Measurements from ENCODE around the gene KCNK10.
"Not testable (repeated sequence)": the region's sequence is repeated elsewhere in the genome, so short reads cannot be mapped to it uniquely, and the experiment has no call there.

Gene KCNK10

DNA sequence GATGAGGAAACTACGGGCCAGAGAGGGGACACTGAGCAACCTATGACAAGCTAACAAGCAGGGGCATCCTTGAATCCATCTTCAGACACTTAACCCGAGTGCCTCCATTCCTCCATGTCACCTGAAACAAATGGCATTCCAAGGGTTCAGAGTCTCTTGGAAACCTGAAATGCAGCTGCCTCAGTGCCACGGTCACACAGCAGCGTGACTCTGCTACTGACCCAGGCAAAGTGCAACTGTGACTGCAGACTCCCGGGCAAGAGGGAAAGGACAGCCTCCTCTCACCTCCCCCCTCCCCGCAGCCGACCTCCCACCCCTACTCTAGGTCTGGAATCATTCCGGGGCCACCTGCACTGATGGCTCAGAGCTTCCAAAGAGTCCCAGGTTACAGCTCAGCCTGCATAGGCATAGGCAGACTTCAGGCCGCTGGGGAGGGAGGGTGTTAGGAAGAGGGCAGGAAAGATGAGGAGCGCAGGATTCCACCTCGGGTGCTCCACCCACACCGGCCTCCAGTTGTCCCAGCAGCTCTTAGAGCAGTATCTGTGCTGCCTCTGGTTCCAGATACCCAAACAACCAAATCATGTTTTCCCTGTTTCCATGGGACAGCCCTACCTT is 53.2 kb downstream of the KCNK10 start:
- no peak for FAIRE-seq

DNA sequence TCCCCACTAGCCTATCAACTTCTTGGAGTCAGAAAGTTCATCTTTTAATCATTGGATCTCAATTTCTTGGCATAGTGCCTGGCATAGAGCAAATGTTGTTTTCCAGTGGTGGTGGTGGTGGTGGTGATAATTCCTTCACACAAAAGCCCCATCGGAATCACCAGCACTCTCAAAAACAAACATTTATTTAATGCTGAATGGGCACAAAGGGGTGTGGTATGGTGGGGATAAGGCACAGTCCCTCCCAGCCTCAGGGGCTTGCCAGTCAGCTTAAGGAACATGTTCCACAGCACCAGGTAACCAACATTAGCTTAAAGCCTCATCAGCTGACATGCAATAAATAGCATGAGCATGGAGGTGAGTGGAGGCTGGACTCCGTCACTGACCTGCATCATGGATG is 56.6 kb downstream of the KCNK10 start:
- FAIRE-seq: no peak

DNA sequence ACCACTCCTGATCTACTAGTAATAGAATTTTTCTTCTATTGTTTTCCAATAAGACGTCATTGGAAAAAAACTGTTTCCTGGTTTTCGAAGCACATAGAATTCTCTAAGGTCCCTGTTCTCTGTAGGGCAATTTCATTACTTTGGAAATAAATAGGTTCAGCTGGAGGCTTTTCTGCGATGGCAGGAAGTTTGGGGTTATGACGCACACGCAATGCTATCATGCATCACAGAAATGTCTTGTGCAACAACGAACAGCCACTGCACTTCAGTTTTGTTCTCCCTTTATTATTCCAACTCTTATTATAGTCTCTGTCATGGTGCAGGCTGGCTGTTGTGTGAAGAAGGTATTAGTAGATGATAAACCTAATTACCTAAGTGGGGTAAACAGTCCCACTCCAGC is 59.0 kb downstream of the KCNK10 start:
- FAIRE-seq: no peak

- FAIRE-seq: not testable (repeated sequence)
These were observed 61.8 kb downstream of the KCNK10 start for GRCh38 chr14:88261302-88261701.

GRCh38 chr14:88258021-88258420 is 65.0 kb downstream of the KCNK10 start:
- FAIRE-seq: no peak

DNA sequence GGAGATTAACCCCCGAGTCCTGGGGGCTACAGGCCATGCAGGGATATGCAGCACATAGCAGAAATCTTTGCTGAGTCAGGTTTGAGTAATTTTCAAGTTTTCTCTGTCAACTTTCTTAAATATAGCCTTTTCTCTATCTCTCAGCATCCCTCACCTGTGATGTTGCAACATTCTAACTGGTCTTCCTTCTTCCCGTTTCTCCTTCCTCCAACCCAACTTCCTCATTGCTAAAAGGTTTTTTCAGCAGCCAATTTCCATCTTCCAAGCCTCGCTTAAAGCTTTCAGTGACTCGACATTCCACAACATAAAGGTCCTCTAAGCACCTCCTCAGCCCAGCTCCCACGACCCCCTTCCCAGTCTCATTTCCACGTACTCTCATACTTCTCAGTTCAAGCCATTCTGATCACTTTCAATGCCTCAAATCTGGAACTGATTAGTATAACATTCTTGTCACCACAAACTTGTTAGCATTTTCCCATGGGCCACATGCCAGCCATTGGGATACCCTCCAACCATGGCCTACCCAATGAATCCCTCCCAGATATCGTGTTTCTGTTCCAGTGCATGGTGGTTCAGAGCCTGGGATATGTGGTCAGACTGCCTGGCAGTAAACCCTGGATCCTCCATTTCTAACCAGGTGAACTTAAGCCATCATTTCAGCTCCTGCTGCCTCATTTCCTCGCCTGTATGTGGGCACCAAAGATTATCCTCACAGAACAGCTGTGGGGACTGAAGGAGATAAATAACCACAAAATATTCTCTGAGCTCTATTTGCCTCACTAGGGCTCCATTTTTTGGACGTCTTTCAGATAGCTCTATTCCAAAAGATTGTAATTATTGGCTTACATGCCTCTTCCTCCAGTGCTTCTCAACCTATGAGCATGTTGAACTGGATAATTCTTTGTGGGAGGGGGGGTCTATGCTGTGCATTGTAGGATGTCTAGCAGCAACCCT is 65.8 kb downstream of the KCNK10 start:
- no peak for FAIRE-seq

GRCh38 chr14:88255798-88256197 is 67.3 kb downstream of the KCNK10 start:
- FAIRE-seq: no peak

GRCh38 chr14:88255196-88255595 is 67.9 kb downstream of the KCNK10 start:
- FAIRE-seq: no peak

- FAIRE-seq: no peak
These were observed 70.6 kb downstream of the KCNK10 start for GRCh38 chr14:88252498-88252897.

DNA sequence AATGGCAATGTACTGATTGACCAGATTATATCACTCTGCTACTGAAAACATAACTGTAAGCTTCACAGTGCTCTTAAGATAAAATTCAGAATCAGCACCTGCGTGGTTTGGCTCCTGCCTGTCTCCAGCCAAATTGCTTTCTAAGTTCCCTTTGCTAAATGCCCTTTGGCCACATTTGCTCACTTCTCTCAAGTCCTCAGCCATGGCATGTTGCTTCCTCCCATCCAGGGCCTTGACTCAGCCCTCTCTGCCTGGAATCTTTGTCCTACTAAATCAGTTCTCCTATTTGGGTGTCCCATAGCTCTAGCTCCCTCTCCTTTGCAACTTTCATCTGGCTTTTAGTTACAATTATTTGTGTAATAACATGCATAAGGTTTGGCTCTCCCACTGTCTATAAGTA is 71.4 kb downstream of the KCNK10 start:
- FAIRE-seq: no peak

GRCh38 chr14:88249266-88249665 is 73.8 kb downstream of the KCNK10 start:
- FAIRE-seq: no peak

GRCh38 chr14:88248606-88249005 is 74.5 kb downstream of the KCNK10 start:
- no peak for FAIRE-seq

GRCh38 chr14:88247228-88247627 is 75.8 kb downstream of the KCNK10 start:
- no peak for FAIRE-seq

- no peak for FAIRE-seq
These were observed 77.7 kb downstream of the KCNK10 start for GRCh38 chr14:88245321-88245720.

GRCh38 chr14:88243946-88244345 is 79.1 kb downstream of the KCNK10 start:
- no peak for FAIRE-seq

DNA sequence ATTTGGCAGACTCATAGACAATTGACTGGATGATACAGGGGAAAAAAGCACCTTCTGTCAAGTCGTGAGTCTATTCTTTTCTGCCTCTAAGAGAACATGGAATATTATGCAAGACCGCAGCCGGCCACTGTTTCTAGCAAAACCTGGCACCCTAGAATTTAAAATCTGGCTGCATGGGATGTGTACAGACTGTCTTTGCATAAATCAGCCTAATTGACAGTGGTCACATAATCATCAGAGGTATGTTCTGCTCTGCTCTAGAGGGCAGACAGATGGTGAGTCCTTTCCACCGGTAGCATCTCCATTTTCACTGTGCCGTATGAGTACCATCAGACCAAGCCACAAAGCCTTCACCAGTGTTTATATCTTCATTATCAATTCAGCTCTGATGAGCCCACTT is 80.6 kb downstream of the KCNK10 start:
- FAIRE-seq: no peak

DNA sequence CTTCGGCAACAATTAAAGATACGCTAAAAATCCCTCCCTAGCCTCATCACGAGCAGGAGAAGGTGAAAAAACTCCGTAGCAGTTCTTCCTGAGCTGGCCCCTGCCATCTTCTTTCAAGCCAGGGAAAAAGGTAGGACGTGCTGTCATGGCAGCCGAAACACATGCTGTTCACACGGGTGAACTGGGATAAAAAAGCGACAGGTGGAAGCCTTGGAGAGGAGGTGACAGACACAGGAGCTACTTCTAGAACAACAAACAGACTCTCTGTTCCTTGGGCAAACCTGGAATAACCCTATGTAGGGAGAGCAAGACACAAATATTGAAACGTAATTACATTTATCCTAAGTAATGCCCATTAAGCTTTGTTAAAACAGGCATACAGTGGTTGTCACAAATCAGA is 81.3 kb downstream of the KCNK10 start:
- FAIRE-seq: no peak

DNA sequence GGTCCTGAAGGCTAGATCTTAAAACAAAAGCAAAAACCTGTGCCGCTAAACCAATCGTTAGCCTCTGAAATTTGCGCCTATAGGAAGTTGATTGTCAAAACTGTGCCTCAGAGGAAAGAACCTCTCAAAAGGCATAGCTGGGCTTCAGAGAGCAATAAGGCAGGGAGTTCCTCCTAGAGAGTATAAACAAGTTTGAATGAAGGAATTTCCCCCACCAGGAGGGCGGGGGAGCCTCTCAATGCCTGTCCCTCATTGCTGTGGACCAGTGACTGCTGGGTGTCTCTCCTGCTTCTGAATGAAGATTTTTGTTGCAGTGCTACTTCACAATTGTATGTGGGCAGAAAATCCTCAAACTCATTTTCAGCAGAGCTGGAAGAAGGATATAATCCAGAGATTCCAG is 88.6 kb downstream of the KCNK10 start:
- no peak for FAIRE-seq

DNA sequence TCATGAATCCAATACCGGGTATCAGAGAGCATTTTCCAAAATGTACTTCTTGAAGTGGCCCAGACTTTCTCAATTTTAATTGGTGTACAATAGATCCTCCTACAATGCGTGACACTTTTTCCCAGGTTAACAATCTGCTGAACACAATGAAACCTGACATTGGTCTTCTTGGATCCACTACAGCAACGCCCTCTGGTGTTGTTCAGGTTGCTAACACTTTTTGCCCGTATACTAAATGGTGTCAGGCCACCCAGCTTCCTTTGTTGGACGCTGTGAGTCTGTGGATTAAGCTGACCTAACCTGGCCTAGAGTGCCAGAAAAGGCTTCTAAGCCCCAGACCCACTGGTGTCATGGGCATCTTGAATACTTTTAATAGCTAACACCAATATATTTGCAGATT is 89.2 kb downstream of the KCNK10 start:
- no peak for FAIRE-seq

DNA sequence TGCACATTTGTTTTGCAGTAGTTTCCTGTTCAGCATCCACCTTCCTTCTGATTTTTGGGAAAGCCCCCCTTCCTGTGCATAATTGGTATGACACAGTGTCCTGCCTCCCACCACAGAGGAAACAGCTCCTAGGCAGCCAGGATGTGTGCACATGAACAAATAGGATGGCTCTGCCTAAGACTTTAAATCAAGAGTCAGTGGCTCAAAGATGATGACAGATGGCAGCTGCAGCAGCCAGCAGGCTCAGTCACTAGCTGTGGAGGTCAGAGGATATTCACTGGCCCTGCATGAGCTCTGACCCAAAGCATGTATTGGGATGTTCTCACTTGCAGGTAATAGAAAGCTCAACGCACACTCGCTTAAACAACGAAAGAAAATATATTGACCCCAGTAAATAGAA is 90.3 kb downstream of the KCNK10 start:
- FAIRE-seq: no peak

DNA sequence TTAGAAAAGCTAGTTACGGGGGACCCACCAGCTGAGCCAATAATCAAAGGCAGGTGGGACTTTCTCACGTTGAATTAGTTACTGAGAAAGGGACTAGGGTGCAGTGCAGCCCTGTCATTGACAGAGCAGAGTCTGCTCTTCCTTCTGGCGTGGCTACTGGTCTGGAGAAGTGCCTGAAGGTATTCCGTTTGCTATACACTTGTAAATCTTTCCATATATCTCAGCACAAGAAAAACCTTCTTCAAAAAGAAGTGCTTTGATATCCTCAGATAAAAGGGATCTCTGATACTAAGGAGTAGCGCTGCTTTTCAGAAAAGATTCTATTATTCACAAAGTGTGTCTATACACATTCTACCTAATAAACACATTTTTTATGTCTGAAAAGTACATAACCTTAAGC is 91.5 kb downstream of the KCNK10 start:
- FAIRE-seq: no peak

GRCh38 chr14:88229428-88229827 is 93.6 kb downstream of the KCNK10 start:
- FAIRE-seq: no peak

DNA sequence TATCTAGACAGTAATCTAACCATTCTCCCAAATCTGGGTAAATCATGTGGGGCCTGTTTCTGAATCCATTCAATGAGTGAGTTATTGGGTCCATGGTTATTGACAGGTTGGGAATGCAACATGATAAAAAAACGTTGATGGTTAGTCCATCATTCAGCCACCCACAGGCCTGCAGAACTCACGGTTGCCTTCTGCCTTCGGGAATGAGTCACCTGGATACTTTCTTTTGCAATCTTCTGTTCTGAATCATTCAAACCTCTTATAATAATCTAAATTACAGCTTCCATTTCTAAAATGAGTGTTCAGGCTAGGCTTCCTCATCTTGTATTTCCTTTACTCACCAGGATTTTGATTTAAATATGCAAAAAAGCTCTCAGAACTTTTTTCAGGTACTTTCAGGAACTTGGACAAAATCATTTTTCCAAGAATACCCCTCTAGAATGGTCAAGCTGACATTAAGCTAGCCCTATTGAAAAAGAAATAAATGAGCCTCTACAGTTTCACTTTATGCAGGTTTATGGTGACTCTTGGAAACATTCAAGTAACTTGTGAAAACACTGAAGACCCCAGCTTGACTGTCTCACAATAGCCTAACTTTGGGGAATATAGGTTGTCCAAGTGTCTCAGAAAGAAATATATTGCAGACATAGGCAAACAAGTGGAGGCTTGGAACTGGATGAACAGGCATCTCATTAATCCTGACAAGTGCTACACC is 94.4 kb downstream of the KCNK10 start:
- no peak for FAIRE-seq

GRCh38 chr14:88227693-88228092 is 95.4 kb downstream of the KCNK10 start:
- no peak for FAIRE-seq

All from islet of Langerhans (tissue), 1 donor.